K562 (cell line): ENCODE measurements around the gene SLC26A1. TPM values are rescaled to one million over a fixed set of nuclear protein-coding genes. Genes with fewer than 3 reads are reported as not detected.

Experiments used
- DIDO1 ChIP-seq: fragments of 450-650 bp; IDR thresholded peaks from 2 replicates; pipeline ENCODE4 v1.6.1; 2016; ENCODE audit warnings: low read depth, missing biosample characterization, missing genetic modification characterization
- E2F5 ChIP-seq: sonication (generic); formaldehyde crosslinking; IDR thresholded peaks from 2 replicates; pipeline ENCODE4 v1.8.0; 2022; ENCODE audit warnings: mild to moderate bottlenecking, missing genetic modification reagents
- ELF2 ChIP-seq: fragments of 250-450 bp; sonication (Bioruptor Pico); IDR thresholded peaks from 2 replicates; pipeline ENCODE4 v1.5.0; 2021; ENCODE audit warnings: mild to moderate bottlenecking
- GABPA ChIP-seq: fragments of 200-800 bp; sonication (Bioruptor generic); conservative IDR thresholded peaks from 2 replicates; pipeline ENCODE4 v1.6.1; 2016; ENCODE audit warnings: low read depth, missing genetic modification characterization, missing compliant biosample characterization
- GTF3C2 ChIP-seq: IDR thresholded peaks from 3 replicates; pipeline ENCODE4 v1.6.1; 2011; ENCODE audit warnings: borderline replicate concordance, mild to moderate bottlenecking, moderate library complexity; ENCODE audit not compliant: insufficient read length; ENCODE audit errors: extremely low read depth
- HDAC1 ChIP-seq, 2 experiments: fragments of 450-650 bp; IDR thresholded peaks; 2 replicates each; pipeline ENCODE4 v1.6.1; 2016 to 2017; ENCODE audit warnings: inconsistent platforms in 1 of 2, mild to moderate bottlenecking in 1 of 2, moderate library complexity in 1 of 2
- MBD2 ChIP-seq: sonication (generic); IDR thresholded peaks from 2 replicates; pipeline ENCODE4 v1.6.1; 2016; ENCODE audit warnings: low read depth, borderline replicate concordance
- NFIC ChIP-seq: fragments of 450-650 bp; IDR thresholded peaks from 2 replicates; pipeline ENCODE4 v1.6.1; 2017; ENCODE audit warnings: mild to moderate bottlenecking, inconsistent platforms
- PURB ChIP-seq: sonication (generic); formaldehyde crosslinking; IDR thresholded peaks from 2 replicates; pipeline ENCODE4 v1.9.0; 2021; ENCODE audit warnings: low read depth, mild to moderate bottlenecking, missing genetic modification reagents
- RHOXF2B ChIP-seq: fragments of 250-450 bp; sonication (Bioruptor Pico); conservative IDR thresholded peaks from 2 replicates; pipeline ENCODE4 v1.5.1; 2021
- SETDB1 ChIP-seq: IDR thresholded peaks from one replicate; pipeline ENCODE4 v1.6.1; 2012; ENCODE audit warnings: low read length, control low read depth, inconsistent platforms
- TFAM ChIP-seq: fragments of 250-450 bp; sonication (Bioruptor Pico); conservative IDR thresholded peaks from 2 replicates; pipeline ENCODE4 v1.5.0; 2021; ENCODE audit warnings: mild to moderate bottlenecking, moderate library complexity
- ZC3H4 ChIP-seq: sonication (generic); formaldehyde crosslinking; IDR thresholded peaks from 2 replicates; pipeline ENCODE4 v1.9.0; 2021; ENCODE audit warnings: missing genetic modification reagents, borderline replicate concordance
- ZNF280B ChIP-seq: fragments of 250-450 bp; sonication (Bioruptor Pico); IDR thresholded peaks from 2 replicates; pipeline ENCODE4 v1.5.1; 2021; ENCODE audit warnings: mild to moderate bottlenecking
- polyA plus RNA-seq, 8 experiments: library from polyadenylated mRNA; depleted of rRNA in 4 of 8; stranded (reverse) in 5 of 8; unstranded in 3 of 8; fragments of >200 nt; fragmentation: Nextera tagmentation in 2 of 8; fragmentation: Illumina TruSeq in 1 of 8; extraction: Ambion mirVana in 2 of 8; extraction: Trizol in 1 of 8; gene quantifications; 2 replicates each; pipeline versions ENCODE4 v1.2.1 to v1.2.3, GENCODE V29; 2011 to 2014; ENCODE audit warnings: inconsistent platforms in 1 of 8, missing spikeins in 1 of 8
- total RNA-seq, 7 experiments: library from RNA; depleted of rRNA in 6 of 7; stranded (reverse); fragments of >200 nt in 6 of 7; fragmentation: Illumina TruSeq in 2 of 7; extraction: Trizol in 2 of 7; gene quantifications; 2 replicates each; pipeline versions ENCODE4 v1.2.1 to v1.2.3, GENCODE V29; 2011 to 2021; ENCODE audit warnings: low replicate concordance in 1 of 7
- TF ChIP-seq, protein P1 (sequence below): fragments of 450-650 bp; conservative IDR thresholded peaks from 2 replicates; pipeline ENCODE4 v1.6.1; 2016; ENCODE audit warnings: missing genetic modification characterization, low read depth, mild to moderate bottlenecking, missing compliant biosample characterization, moderate library complexity
- TF ChIP-seq, protein P2 (sequence below): sonication (generic); formaldehyde crosslinking; IDR thresholded peaks from 2 replicates; pipeline ENCODE4 v1.4.0; 2020; ENCODE audit warnings: mild to moderate bottlenecking, missing genetic modification reagents
- TF ChIP-seq, protein P3 (sequence below): fragments of 200-800 bp; sonication (Bioruptor generic); IDR thresholded peaks from 2 replicates; pipeline ENCODE4 v1.6.1; 2017; ENCODE audit warnings: missing genetic modification characterization, missing compliant biosample characterization

The SLC26A1 gene
- total and polyA plus RNA-seq, 9 of the 15 experiments (the other 6 are each of a cell fraction or from before 2014, with no cell fraction given), result 0.11 to 4.2 (median 0.95) TPM

GRCh38 chr4:986879-987623 is 6.2 kb downstream of the SLC26A1 start, which contains the start of gene IDUA (continued):
- TF ChIP-seq RHOXF2B (CRISPR knock-in tag) (no peak), SETDB1 (no peak), GTF3C2 (no peak), E2F5 (0 out of 2 replicates have a peak, but pooled peaks have one; percentile 61), ZNF280B (CRISPR knock-in tag) (no peak), TFAM (CRISPR knock-in tag) (no peak), PURB (no peak), ZC3H4 (CRISPR knock-in tag) (no peak), ELF2 (peak; percentile 40; the same call in 1 of the 2 replicates), DIDO1 (tag) (no peak), NFIC (no peak), MBD2 (0 out of 2 replicates have a peak, but pooled peaks have one; percentile 17), GABPA (peak; percentile 91), HDAC1 (IDR thresholded peaks at IDR 0.05) (peak in 1 of 2 experiments; percentile 4; a peak in 1 of 4 replicates)
- TF ChIP-seq, protein P1, sequence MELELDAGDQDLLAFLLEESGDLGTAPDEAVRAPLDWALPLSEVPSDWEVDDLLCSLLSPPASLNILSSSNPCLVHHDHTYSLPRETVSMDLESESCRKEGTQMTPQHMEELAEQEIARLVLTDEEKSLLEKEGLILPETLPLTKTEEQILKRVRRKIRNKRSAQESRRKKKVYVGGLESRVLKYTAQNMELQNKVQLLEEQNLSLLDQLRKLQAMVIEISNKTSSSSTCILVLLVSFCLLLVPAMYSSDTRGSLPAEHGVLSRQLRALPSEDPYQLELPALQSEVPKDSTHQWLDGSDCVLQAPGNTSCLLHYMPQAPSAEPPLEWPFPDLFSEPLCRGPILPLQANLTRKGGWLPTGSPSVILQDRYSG (tag), result no peak
- TF ChIP-seq, protein P2, sequence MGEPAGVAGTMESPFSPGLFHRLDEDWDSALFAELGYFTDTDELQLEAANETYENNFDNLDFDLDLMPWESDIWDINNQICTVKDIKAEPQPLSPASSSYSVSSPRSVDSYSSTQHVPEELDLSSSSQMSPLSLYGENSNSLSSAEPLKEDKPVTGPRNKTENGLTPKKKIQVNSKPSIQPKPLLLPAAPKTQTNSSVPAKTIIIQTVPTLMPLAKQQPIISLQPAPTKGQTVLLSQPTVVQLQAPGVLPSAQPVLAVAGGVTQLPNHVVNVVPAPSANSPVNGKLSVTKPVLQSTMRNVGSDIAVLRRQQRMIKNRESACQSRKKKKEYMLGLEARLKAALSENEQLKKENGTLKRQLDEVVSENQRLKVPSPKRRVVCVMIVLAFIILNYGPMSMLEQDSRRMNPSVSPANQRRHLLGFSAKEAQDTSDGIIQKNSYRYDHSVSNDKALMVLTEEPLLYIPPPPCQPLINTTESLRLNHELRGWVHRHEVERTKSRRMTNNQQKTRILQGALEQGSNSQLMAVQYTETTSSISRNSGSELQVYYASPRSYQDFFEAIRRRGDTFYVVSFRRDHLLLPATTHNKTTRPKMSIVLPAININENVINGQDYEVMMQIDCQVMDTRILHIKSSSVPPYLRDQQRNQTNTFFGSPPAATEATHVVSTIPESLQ (CRISPR knock-in tag), result no peak
- TF ChIP-seq, protein P3, sequence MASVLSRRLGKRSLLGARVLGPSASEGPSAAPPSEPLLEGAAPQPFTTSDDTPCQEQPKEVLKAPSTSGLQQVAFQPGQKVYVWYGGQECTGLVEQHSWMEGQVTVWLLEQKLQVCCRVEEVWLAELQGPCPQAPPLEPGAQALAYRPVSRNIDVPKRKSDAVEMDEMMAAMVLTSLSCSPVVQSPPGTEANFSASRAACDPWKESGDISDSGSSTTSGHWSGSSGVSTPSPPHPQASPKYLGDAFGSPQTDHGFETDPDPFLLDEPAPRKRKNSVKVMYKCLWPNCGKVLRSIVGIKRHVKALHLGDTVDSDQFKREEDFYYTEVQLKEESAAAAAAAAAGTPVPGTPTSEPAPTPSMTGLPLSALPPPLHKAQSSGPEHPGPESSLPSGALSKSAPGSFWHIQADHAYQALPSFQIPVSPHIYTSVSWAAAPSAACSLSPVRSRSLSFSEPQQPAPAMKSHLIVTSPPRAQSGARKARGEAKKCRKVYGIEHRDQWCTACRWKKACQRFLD, result peak; percentile 85
